Thyroid gland (tissue), 4 donors: ENCODE measurements around the gene RAET1E.

Source experiments
- POLR2A ChIP-seq, 2 donors: fragments of 450-650 bp; IDR thresholded peaks; one replicate each; pipeline ENCODE4 v1.6.1; 2017; ENCODE audit warnings: antibody characterized with exemption in 2 of 2, mild to moderate bottlenecking in 2 of 2, moderate library complexity in 1 of 2
- TF ChIP-seq, protein P1 (sequence below), 6 experiments: fragments of 200-600 bp in 3 of 6; fragments of 450-650 bp in 3 of 6; sonication (generic) in 3 of 6; IDR thresholded peaks; one replicate each; pipeline ENCODE4 v1.5.1; 2016 to 2019; ENCODE audit warnings: antibody characterized with exemption in 6 of 6, mild to moderate bottlenecking in 2 of 6, inconsistent platforms in 1 of 6, moderate library complexity in 1 of 6

DNA sequence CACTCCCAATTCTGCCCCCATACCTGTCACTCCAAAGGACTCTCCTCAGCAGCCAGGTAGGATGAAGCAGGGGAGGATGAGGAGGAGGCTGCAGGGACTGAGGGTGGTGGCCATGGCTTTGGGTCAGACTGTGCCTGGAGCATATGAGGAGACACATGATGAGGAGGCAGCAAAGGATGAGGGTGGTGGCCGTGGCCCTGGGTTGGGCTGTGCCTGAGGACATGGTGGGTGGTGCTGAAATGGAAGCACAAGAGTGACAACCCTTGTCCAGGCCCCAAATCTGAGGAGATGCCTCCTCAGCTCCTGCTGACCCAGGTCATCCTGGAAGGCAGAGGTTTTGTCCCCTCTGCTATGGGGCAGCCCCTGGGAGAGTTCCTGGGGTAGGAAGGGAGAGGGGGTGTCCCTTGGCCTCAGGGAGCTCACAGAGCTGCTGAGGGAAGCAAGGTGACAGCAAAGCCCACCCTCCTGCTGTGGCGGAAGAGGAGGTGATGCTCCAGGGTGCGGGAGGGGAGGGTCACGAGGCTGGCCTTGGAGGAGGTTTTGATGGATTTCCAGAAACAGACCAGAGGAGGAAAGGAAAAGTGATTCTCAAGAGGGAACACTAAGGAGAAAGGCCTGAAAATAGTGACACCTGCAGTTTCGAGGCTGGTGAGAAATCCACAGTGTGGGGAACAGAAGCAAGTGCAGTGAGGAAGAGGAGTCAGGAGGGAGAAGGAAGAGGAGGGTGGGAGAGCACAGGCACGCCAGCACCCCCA, 20.4 kb upstream of the RAET1E start:
- no peak for TF ChIP-seq POLR2A (IDR thresholded peaks at IDR 0.05)
- TF ChIP-seq, protein P1, sequence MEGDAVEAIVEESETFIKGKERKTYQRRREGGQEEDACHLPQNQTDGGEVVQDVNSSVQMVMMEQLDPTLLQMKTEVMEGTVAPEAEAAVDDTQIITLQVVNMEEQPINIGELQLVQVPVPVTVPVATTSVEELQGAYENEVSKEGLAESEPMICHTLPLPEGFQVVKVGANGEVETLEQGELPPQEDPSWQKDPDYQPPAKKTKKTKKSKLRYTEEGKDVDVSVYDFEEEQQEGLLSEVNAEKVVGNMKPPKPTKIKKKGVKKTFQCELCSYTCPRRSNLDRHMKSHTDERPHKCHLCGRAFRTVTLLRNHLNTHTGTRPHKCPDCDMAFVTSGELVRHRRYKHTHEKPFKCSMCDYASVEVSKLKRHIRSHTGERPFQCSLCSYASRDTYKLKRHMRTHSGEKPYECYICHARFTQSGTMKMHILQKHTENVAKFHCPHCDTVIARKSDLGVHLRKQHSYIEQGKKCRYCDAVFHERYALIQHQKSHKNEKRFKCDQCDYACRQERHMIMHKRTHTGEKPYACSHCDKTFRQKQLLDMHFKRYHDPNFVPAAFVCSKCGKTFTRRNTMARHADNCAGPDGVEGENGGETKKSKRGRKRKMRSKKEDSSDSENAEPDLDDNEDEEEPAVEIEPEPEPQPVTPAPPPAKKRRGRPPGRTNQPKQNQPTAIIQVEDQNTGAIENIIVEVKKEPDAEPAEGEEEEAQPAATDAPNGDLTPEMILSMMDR (IDR thresholded peaks at IDR 0.05), result no peak
